ENCODE results near the gene MOB2. TPM values are rescaled to one million over a fixed set of nuclear protein-coding genes. Genes with fewer than 3 reads are reported as not detected.

The MOB2 gene
- total RNA-seq, 3 donors from 2014 or later = 36.4 to 46.1 (median 37.9) TPM

DNA sequence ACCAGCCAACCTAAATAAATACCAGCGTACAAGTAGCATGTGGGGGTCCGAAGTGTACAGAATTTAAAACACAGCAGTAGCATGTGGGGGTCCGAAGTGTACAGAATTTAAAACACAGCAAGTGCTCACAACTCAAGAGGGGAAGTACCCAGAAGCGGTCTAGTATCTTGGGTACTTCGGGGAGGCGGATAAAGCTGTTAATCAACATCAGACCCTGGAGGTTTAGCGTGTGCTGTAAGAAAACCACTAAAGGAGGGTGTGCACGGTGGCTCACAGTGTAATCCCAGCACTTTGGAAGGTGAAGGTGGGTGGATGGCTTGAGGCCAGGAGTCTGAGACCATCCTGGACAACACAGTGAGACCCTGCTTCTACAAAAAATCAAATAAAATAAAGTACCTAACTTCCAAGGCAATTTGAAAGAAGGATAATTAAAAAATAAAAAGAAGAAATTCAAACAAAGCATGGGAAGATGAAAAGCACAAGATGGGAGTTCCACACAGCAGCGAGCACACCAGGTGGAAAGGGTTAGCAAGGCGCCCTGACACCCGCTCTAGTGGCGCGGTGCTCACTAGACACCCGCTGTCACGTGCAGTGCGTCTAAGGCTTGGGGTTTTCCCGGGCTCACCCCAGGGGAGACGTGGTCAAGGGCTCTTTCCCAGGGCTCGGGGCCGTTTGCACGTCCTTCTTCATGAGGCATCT, 35.0 kb upstream of the MOB2 start:
- Histone ChIP-seq H3K4me1 (peaks cover 0 to 4% of the 10 kb centered on the region in 2 donors), H3K36me3 (no peaks in the 10 kb centered on the region), H3K9me3 (no peaks in the 10 kb centered on the region), H3K27ac (no peak overlapping the region), H3K27me3 (no peaks in the 10 kb centered on the region), H3K4me3 (no peak overlapping the region)
- intact Hi-C loops (cut with DNase I; ENCODE audit: low total_unique reads) = no loop called here
- no peak for DNase-seq (ENCODE audit: low spot score in 2 of 2)
- TF ChIP-seq, protein P1, sequence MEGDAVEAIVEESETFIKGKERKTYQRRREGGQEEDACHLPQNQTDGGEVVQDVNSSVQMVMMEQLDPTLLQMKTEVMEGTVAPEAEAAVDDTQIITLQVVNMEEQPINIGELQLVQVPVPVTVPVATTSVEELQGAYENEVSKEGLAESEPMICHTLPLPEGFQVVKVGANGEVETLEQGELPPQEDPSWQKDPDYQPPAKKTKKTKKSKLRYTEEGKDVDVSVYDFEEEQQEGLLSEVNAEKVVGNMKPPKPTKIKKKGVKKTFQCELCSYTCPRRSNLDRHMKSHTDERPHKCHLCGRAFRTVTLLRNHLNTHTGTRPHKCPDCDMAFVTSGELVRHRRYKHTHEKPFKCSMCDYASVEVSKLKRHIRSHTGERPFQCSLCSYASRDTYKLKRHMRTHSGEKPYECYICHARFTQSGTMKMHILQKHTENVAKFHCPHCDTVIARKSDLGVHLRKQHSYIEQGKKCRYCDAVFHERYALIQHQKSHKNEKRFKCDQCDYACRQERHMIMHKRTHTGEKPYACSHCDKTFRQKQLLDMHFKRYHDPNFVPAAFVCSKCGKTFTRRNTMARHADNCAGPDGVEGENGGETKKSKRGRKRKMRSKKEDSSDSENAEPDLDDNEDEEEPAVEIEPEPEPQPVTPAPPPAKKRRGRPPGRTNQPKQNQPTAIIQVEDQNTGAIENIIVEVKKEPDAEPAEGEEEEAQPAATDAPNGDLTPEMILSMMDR (IDR thresholded peaks at IDR 0.05) = no peak
- TF ChIP-seq POLR2A (IDR thresholded peaks at IDR 0.05) (no peak), POLR2AphosphoS5 (IDR thresholded peaks at IDR 0.05) (no peak)

DNA sequence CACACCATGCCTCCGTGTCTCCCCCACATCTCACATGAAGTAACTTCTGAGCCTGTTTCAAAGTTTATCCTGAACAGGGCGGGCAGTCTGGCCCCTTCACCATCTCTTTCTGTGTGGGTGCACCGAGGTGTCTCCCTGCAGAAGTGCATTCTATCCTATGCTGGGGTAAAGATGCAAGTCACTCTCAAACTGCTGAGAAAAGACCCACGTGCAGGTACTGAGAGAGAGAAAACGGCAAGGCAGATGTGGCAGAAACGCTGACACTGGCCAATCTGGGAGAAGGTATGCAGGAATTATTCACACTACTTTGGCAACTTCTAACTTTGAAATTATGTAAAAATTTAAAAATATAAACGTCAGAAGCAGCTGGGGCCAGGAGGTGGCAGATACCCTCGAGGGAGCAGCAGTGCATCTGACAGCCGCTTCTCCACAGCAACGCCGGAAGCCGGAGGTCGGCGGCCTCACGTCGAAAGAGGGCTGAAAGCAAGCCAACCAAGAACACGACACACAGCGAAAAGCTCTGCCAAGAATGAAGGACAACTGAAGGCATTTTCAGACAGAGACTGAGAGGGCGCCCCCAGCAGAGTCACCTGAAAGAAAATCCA, 34.2 kb upstream of the MOB2 start:
- H3K4me1 ChIP-seq = peaks cover 0 to 5% of the 10 kb centered on the region in 2 donors
- intact Hi-C loops (cut with DNase I; ENCODE audit: low total_unique reads) = no loop called here

DNA sequence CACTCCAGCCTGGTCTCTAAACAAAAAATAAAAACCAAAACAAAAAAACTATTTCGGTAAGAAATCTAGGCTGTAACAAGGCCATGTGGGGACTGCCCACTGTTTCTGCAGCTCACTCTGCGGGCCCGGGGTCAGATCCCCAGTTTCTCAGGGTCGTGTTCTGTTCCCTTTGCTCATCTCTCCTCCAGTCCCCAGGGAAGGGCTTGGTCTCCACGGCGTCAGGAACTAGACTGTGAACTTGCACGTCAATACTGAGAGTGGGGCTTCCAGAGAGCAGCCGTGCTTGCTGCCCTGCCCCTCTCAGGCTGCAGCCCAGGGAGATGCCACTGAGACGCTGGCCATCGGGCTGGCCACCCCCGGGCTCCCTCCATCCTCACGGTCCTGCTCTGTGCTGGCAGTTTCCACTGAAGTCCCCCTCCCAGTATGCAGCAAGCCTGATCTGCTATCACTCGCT, 33.7 kb upstream of the MOB2 start:
- no peak for DNase-seq (ENCODE audit: low spot score in 2 of 2)
- H3K36me3 ChIP-seq = no peaks in the 10 kb centered on the region
- no peaks in the 10 kb centered on the region for H3K27me3 ChIP-seq
- H3K4me1 ChIP-seq = peaks cover under 1 to 10% of the 10 kb centered on the region in 2 donors
- no peaks in the 10 kb centered on the region for H3K9me3 ChIP-seq
- H3K27ac ChIP-seq = no peak overlapping the region
- no peak overlapping the region for H3K4me3 ChIP-seq
- TF ChIP-seq, protein P1 (IDR thresholded peaks at IDR 0.05) = no peak
- TF ChIP-seq POLR2AphosphoS5 (IDR thresholded peaks at IDR 0.05) (no peak), POLR2A (IDR thresholded peaks at IDR 0.05) (no peak)
- intact Hi-C loops (cut with DNase I; ENCODE audit: low total_unique reads) = no loop called here

More for the DNA sequence above, 34.2 kb upstream of the MOB2 start:
- Histone ChIP-seq H3K36me3 (no peaks in the 10 kb centered on the region), H3K4me3 (no peak overlapping the region), H3K27ac (no peak overlapping the region), H3K9me3 (no peaks in the 10 kb centered on the region), H3K27me3 (no peaks in the 10 kb centered on the region)
- no peak for DNase-seq (ENCODE audit: low spot score in 2 of 2)
- no peak for TF ChIP-seq POLR2A (IDR thresholded peaks at IDR 0.05)
- TF ChIP-seq, protein P1 (IDR thresholded peaks at IDR 0.05) = no peak
- TF ChIP-seq POLR2AphosphoS5 (IDR thresholded peaks at IDR 0.05) = no peak

DNA sequence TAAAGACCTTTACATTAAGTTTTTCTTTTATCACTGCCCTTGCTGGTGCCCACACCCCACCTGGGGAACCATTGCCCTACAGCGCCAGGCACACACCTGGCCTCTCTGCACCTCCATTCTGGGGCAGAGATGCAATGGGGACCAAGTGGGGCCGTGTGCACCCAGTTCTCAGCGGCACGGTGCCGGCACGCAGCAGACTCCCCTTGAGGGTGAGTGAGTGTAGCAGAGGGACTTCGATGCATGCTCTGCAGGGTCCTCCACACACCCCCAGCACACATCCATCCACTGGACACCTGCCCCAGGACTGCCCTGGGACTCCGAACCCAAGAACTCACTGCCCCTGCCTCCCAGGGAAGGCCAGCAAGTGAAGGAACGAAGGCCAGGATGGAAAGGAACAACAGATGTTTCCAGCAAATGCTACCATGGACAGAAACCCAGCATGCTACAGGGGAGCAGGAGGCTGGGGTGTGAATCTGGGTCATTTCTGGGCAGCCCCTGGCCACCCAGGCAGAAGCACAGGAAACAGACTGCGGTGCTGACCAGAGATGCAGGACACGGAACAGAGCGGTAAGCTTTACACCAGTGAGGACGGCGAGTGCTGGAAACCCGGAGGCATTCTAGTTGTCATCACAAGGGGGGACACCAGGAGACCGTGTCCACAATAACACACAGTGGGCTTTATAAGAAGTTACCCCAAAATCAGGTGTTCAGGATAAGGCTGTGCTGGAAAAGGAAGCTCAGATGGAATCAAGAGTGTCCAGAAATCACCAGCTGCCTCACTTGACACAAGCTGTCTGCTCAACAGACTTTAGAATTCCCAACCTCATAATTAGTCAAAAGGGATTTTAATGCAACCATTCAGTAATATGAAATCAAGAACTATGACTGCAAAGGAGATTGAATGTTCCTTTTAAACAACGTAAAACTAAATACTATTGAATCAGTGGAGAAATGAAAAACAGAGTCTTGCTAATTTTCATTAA, 32.7 kb upstream of the MOB2 start:
- Histone ChIP-seq H3K27ac (no peak overlapping the region), H3K4me3 (no peak overlapping the region), H3K36me3 (no peaks in the 10 kb centered on the region), H3K9me3 (no peaks in the 10 kb centered on the region), H3K4me1 (peaks cover 8 to 15% of the 10 kb centered on the region in 2 donors), H3K27me3 (no peaks in the 10 kb centered on the region)
- intact Hi-C loops (cut with DNase I; ENCODE audit: low total_unique reads) = loop anchor here (10.0 kb wide), 1 partner anchor 315 kb away; no protein-coding TSS in a partner anchor
- TF ChIP-seq, protein P1 (IDR thresholded peaks at IDR 0.05) = no peak
- TF ChIP-seq POLR2A (IDR thresholded peaks at IDR 0.05) (no peak), POLR2AphosphoS5 (IDR thresholded peaks at IDR 0.05) (no peak)
- DNase-seq (ENCODE audit: low spot score in 2 of 2) = no peak

Data from breast epithelium (tissue), 4 donors.